Measurements from ENCODE around the gene GUCY2F. TPM values are rescaled to one million over a fixed set of nuclear protein-coding genes. Genes with fewer than 3 reads are reported as not detected.

The GUCY2F gene
- polyA plus RNA-seq, 1 donor from 2014 or later: not detected

DNA sequence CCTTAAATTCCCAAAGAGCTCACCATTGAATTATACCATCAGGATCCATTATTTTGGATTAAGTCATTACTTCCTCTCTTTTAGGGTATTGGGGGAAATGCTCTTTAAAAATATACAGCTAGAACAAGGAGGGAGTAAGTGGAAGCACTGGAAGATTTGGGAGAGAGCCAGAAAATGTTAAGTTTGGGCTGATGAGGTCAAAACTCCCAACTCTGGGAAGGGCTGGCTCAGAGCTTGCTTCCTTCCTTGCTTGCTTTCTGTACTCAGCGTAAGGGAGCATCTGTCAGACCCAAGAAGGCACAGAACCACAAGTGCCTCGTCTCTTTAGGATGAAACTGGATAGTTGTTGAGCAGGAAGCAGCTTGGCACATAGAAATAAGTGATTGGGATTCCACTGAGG lies 138.2 kb downstream of the GUCY2F start:
- no peaks in the 10 kb centered on the region for H3K27me3 Mint-ChIP-seq
- no peaks in the 10 kb centered on the region for H3K36me3 Mint-ChIP-seq
- H3K4me1 Mint-ChIP-seq: no peaks in the 10 kb centered on the region
- no peak overlapping the region for H3K27ac Mint-ChIP-seq
- no peak overlapping the region for H3K4me3 Mint-ChIP-seq
- peaks cover 0 to 4% (median 2%) of the 10 kb centered on the region in 3 donors for H3K9me3 Mint-ChIP-seq

DNA sequence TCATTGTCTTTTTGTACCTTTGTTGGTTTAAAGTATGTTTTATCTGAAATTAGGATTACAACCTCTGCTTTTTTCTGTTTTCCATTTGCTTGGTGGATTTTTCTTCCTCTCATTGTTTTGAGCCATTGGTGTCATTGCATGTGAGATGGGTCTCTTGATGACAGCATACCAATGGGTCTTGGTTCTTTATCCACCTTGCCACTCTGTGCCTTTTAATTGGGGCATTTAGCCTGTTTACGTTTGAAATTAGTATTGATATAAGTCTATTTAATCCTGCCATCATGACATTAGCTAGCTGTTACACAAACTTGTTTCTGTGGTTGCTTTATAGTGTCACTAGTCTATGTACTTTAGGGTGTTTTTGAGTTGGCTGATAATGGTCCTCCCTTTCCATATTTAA lies 145.7 kb downstream of the GUCY2F start:
- H3K4me3 Mint-ChIP-seq: no peak overlapping the region

DNA sequence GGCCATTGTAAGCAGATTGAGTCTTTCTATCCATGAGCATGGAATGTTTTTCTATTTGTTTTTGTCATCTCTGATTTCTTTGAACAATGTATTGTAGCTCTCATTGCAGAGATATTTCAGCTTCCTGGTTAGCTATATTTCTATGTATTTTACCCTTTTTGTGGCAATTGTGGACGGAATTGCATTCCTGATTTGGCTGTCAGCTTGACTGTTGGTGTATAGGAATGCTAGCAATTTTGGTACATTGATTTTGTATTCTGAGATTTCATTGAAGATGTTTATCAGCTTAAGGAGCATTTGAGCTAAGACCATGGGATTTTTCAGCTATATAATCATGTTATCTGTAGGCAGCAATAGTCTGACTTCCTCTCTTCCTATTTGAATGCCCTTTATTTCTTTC lies 154.6 kb downstream of the GUCY2F start:
- H3K27ac Mint-ChIP-seq: no peak overlapping the region
- H3K9me3 Mint-ChIP-seq: peaks cover 1 to 5% (median 4%) of the 10 kb centered on the region in 3 donors
- no peaks in the 10 kb centered on the region for H3K4me1 Mint-ChIP-seq
- H3K36me3 Mint-ChIP-seq: peaks cover 3% of the 10 kb centered on the region
- no peak overlapping the region for H3K4me3 Mint-ChIP-seq
- H3K27me3 Mint-ChIP-seq: no peaks in the 10 kb centered on the region

More for the DNA sequence above, 145.7 kb downstream of the GUCY2F start:
- H3K27ac Mint-ChIP-seq: no peak overlapping the region
- H3K36me3 Mint-ChIP-seq: peaks cover 2% of the 10 kb centered on the region
- H3K4me1 Mint-ChIP-seq: no peaks in the 10 kb centered on the region
- H3K27me3 Mint-ChIP-seq: no peaks in the 10 kb centered on the region
- peaks cover 0 to 8% (median 5%) of the 10 kb centered on the region in 3 donors for H3K9me3 Mint-ChIP-seq

Other genes starting within 250 kb of the GUCY2F start
- gene NXT2, start 54.8 kb upstream of the GUCY2F start, polyA plus RNA-seq: 13.9 TPM
- gene KCNE5, start 143.1 kb upstream of the GUCY2F start, polyA plus RNA-seq: not detected

All from IgD-negative memory B cell (primary cell).